HT1080 (cell line): ENCODE data around the gene SH3PXD2A. TPM values are rescaled to one million over a fixed set of nuclear protein-coding genes. Genes with fewer than 3 reads are reported as not detected.

Source experiments
- DNase-seq: peaks from one replicate; pipeline ENCODE4 v3.0.0-alpha.2; 2015; ENCODE audit warnings: low read depth
- total RNA-seq: library from RNA; depleted of rRNA; stranded (reverse); fragments of >200 nt; shearing (Covaris generic); gene quantifications from 2 replicates; pipeline ENCODE4 v1.2.3, GENCODE V29; 2014

The SH3PXD2A gene
- total RNA-seq, 1 experiment from 2014 or later, result 5.8 TPM

GRCh38 chr10:103726637-103727036 lies 128.7 kb downstream of the SH3PXD2A start:
- no peak for DNase-seq

- no peak for DNase-seq
These were observed 130.1 kb downstream of the SH3PXD2A start for GRCh38 chr10:103725242-103725641.

- DNase-seq, result no peak
These were observed 130.6 kb downstream of the SH3PXD2A start for GRCh38 chr10:103724771-103725170.

- no peak for DNase-seq
These were observed 131.3 kb downstream of the SH3PXD2A start for GRCh38 chr10:103724074-103724473.

- DNase-seq, result no peak
These were observed 131.8 kb downstream of the SH3PXD2A start for GRCh38 chr10:103723557-103723956.

GRCh38 chr10:103722632-103723031 lies 132.7 kb downstream of the SH3PXD2A start:
- no peak for DNase-seq

GRCh38 chr10:103720964-103721335 lies 134.4 kb downstream of the SH3PXD2A start:
- DNase-seq, result no peak

GRCh38 chr10:103720328-103720963 lies 134.9 kb downstream of the SH3PXD2A start:
- no peak for DNase-seq

- no peak for DNase-seq
These were observed 136.3 kb downstream of the SH3PXD2A start for GRCh38 chr10:103719036-103719435.

GRCh38 chr10:103718247-103718620 lies 137.1 kb downstream of the SH3PXD2A start:
- no peak for DNase-seq

GRCh38 chr10:103717341-103718246 lies 137.8 kb downstream of the SH3PXD2A start:
- no peak for DNase-seq

- DNase-seq, result no peak
These were observed 138.9 kb downstream of the SH3PXD2A start for GRCh38 chr10:103716206-103717160.

GRCh38 chr10:103715430-103715829 lies 139.9 kb downstream of the SH3PXD2A start:
- DNase-seq, result peak; percentile 85

- no peak for DNase-seq
These were observed 141.0 kb downstream of the SH3PXD2A start for GRCh38 chr10:103714232-103714891.

GRCh38 chr10:103713676-103714075 lies 141.7 kb downstream of the SH3PXD2A start:
- no peak for DNase-seq

GRCh38 chr10:103712898-103713498 lies 142.4 kb downstream of the SH3PXD2A start:
- DNase-seq, result peak; percentile 75

GRCh38 chr10:103712146-103712545 lies 143.2 kb downstream of the SH3PXD2A start:
- no peak for DNase-seq

GRCh38 chr10:103711351-103711994 lies 143.9 kb downstream of the SH3PXD2A start:
- no peak for DNase-seq

- DNase-seq, result no peak
These were observed 144.9 kb downstream of the SH3PXD2A start for GRCh38 chr10:103710490-103710889.

GRCh38 chr10:103709341-103709920 lies 145.9 kb downstream of the SH3PXD2A start:
- DNase-seq, result peak; percentile 89
